ENCODE results near the gene ARL15. TPM values are rescaled to one million over a fixed set of nuclear protein-coding genes. Genes with fewer than 3 reads are reported as not detected.

Gene ARL15
- total and polyA plus RNA-seq, 2 donors = 25.4 to 91.4 TPM

DNA sequence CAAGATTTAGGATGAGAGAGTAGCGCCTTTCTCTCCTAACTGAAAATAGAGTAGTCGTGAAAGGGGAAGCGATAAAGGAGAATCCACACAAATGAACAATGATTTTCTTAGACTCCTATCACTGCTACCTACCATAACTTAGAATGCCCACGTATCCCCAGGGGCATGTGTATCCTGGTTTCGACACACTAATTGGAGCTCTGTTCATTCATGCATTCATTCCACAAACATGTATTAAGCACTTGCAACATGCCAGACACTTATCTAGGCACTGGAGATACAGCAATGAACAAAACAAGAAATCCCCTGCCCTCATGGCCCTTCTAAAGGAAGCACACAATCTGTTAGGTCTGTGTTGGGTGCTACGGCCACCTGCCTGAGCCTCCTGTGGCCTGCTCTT is 40.0 kb downstream of the ARL15 start:
- Histone ChIP-seq H3K27ac (ENCODE audit: low read depth) (no peak overlapping the region), H3K36me3 (ENCODE audit: insufficient read depth) (no peaks in the 10 kb centered on the region), H3K4me1 (ENCODE audit: insufficient read depth) (no peaks in the 10 kb centered on the region), H3K4me3 (ENCODE audit: low read depth, low read length) (no peak overlapping the region)
- WGBS = 89% methylated on average over 6 of the region's 6 CpGs
- no peak for DNase-seq (ENCODE audit: extremely low spot score)

DNA sequence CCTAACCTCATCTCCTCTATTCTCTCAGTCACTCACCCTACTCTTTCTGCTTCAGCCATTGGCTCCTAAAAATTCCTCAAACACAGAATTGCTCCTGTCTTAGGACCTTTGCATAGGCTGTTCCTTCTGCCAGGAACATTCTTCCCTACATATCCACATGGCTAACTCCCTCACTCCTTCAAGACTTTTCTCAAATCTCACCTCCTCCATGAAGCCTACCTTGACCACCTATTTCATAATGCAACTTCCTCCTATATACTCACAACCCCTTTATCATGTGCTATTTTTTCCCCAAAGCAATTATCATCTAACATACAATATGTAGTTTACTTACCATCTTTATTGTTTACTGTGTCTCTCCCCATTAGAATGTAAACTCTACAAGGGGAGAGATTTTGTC is 45.8 kb downstream of the ARL15 start:
- DNase-seq (ENCODE audit: extremely low spot score) = no peak
- Histone ChIP-seq H3K4me1 (ENCODE audit: insufficient read depth) (no peaks in the 10 kb centered on the region), H3K4me3 (ENCODE audit: low read depth, low read length) (no peak overlapping the region), H3K36me3 (ENCODE audit: insufficient read depth) (no peaks in the 10 kb centered on the region), H3K27ac (ENCODE audit: low read depth) (no peak overlapping the region)

DNA sequence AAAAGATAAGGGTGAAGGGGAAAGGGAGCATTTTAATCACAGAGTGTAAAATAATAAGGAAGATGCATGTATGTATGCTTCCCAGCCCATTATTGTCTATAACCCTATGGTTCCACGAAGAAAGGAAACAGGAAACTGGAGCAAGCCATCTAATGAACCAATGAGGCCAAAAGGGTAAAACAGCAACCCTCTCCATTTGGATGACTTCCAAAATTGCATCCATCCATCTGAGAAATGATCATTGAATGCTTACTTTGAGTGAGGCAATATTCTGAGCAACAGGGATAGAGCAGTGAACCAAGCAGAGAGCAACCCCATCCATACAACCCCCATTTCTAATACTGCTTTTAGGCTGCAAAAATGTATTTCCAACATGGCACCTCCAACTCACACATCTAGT is 46.9 kb downstream of the ARL15 start:
- no peak for DNase-seq (ENCODE audit: extremely low spot score)
- WGBS = 67% methylated on average over 1 of the region's 1 CpG

DNA sequence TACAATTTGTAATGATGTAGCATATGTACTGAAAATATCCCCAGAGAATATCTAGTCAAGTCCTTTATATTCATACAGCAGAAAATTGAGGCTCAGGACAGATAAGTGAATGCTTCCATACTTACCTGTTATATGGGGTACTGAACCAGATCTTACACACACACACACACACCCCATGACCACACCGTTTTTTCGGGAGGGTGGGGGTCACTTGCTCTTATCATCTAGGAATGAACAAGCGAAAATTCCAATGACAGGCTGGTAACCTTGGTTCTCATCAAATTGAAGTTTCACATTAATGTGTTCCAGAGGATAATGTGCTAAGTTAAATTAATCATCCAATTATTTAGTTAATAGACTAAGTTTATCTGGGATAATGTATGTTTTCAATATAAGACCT is 48.8 kb downstream of the ARL15 start:
- WGBS = 91% methylated on average over 3 of the region's 3 CpGs
- Histone ChIP-seq H3K36me3 (ENCODE audit: insufficient read depth) (no peaks in the 10 kb centered on the region), H3K4me1 (ENCODE audit: insufficient read depth) (no peaks in the 10 kb centered on the region), H3K4me3 (ENCODE audit: low read depth, low read length) (no peak overlapping the region), H3K27ac (ENCODE audit: low read depth) (no peak overlapping the region)
- no peak for DNase-seq (ENCODE audit: extremely low spot score)

More for the DNA sequence above, 46.9 kb downstream of the ARL15 start:
- no peak overlapping the region for H3K27ac ChIP-seq (ENCODE audit: low read depth)
- H3K4me1 ChIP-seq (ENCODE audit: insufficient read depth) = no peaks in the 10 kb centered on the region
- H3K36me3 ChIP-seq (ENCODE audit: insufficient read depth) = no peaks in the 10 kb centered on the region
- no peak overlapping the region for H3K4me3 ChIP-seq (ENCODE audit: low read depth, low read length)

DNA sequence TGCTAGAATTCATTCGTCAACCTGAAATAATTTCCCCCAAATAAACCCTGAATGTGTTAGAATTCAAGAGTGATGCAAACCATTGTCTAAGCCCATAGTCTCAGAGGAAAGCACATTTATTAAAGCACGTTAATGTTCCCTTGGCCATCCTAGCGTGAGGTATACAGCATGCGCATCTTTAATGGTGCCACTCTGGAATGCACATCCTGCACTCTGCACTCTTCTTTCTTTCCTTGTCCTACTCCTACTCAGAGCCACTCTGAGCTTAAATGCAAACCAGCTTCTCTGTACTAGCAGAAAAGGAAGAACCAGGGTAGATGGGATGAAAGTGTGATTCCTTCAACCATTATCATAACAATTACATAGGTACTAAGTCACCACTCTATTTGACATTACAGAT is 50.4 kb downstream of the ARL15 start:
- 93% methylated on average over 4 of the region's 4 CpGs for WGBS
- Histone ChIP-seq H3K4me3 (ENCODE audit: low read depth, low read length) (no peak overlapping the region), H3K27ac (ENCODE audit: low read depth) (no peak overlapping the region), H3K36me3 (ENCODE audit: insufficient read depth) (no peaks in the 10 kb centered on the region), H3K4me1 (ENCODE audit: insufficient read depth) (no peaks in the 10 kb centered on the region)
- DNase-seq (ENCODE audit: extremely low spot score) = no peak

DNA sequence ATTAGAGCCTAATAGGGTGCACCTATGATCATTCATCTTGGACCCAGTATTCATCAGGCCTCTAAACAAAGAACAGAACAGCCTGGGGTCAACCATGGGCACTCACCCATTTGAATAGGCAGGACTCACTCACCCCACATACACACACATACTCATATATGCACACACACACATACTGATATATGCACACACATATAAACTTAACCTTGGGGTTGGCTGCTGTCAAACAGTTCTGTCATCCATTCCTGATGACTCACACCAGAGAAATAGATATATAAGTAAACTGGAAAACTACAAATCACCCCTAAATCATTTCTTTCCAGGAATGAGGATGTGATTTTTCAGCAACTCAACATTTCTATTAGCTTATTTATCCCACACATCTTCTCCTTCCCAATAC is 51.3 kb downstream of the ARL15 start:
- Histone ChIP-seq H3K4me1 (ENCODE audit: insufficient read depth) (no peaks in the 10 kb centered on the region), H3K4me3 (ENCODE audit: low read depth, low read length) (no peak overlapping the region), H3K27ac (ENCODE audit: low read depth) (no peak overlapping the region)

DNA sequence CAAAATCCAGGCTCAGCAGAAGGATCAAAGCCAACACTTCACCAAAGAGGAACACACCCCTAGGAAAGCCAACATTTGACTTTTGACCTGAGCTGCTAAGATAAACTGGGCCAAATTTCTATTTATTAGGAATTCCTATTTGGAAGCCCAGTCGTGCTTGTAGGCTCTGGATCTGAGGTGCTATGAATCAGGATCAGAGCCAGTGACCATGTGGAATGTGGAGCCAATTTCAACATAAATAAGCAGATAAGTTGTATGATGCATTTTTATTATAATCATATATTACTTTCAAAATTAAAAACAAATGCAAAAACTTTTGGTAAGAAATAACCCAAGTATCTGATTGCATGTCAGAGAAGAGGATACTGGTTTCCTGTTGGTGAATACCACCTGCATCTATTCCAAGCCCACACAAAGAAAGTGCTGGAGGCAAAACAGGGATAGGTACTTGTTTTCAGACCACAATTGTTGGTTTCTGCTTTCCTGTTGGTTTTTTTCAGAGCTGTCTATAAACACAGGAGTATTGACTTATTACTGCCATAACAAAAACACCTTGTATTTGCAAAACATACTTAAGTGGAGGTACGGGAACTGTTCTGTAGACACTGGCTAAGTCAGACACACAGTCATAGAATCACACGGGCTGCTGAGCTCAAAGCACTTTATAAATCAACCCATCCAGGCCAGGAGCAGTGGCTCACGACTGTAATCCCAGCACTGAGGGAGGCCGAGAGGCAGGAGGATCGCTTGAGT is 52.8 kb downstream of the ARL15 start:
- Histone ChIP-seq H3K4me3 (ENCODE audit: low read depth, low read length) (no peak overlapping the region), H3K36me3 (ENCODE audit: insufficient read depth) (no peaks in the 10 kb centered on the region), H3K4me1 (ENCODE audit: insufficient read depth) (no peaks in the 10 kb centered on the region), H3K27ac (ENCODE audit: low read depth) (no peak overlapping the region)
- DNase-seq (ENCODE audit: extremely low spot score) = no peak
- WGBS = 74% methylated on average over 6 of the region's 6 CpGs

More for the DNA sequence above, 51.3 kb downstream of the ARL15 start:
- no peaks in the 10 kb centered on the region for H3K36me3 ChIP-seq (ENCODE audit: insufficient read depth)
- DNase-seq (ENCODE audit: extremely low spot score) = no peak

DNA sequence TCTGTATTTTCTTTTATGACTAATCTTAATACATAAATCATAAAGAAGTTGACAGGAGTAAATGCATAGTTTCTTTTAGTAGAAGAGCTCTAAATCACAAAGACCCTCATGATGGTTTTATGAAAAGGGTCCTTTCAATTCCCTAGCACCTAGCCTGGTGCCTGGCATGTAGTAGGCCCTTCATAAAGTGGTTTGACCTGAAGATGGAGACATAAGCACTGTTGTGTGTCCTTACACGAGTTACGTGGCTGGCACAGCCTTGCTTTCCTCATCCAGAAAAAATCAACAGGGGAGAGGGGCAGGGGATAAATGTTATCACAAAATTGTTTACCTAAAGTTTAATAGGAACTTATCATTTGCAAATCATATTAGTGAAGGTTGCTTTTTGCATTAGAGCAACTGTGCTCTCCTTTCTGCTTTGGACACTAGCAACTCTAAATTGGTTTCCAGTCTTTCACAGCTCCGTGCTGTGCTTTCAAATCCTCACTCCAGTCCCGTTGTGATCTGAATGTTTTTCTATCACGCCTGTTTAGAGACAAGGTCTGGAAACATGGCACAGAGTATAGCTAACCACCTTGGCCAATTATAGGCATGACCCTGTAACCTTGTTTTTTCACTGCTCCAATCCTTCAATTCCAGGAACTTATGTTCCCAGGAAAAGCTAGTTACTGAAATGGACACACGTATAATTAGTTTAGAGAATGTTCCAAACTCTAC is 55.7 kb downstream of the ARL15 start:
- no peak for DNase-seq (ENCODE audit: extremely low spot score)
- Histone ChIP-seq H3K36me3 (ENCODE audit: insufficient read depth) (no peaks in the 10 kb centered on the region), H3K4me1 (ENCODE audit: insufficient read depth) (no peaks in the 10 kb centered on the region), H3K4me3 (ENCODE audit: low read depth, low read length) (no peak overlapping the region), H3K27ac (ENCODE audit: low read depth) (no peak overlapping the region)
- 58% methylated on average over 6 of the region's 6 CpGs for WGBS

DNA sequence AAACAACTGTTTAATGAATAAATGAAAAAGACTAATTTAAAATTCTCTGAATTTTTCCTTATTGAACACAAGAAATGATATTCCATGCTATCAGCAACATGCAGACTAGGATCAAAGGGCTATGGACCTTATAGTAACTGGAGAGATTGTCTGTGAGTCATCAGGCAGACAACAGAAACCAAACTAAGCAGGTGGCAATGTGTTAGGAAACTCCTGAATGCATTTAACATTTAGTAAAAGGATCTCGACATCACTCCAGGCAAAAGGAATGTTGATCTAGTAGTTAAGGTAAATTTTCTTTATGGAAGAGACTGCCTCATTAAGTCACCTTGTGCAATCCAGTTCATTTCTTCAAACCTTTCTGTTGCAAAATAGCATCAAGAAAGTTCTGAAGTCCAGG is 58.4 kb downstream of the ARL15 start:
- Histone ChIP-seq H3K4me3 (ENCODE audit: low read depth, low read length) (no peak overlapping the region), H3K27ac (ENCODE audit: low read depth) (no peak overlapping the region), H3K4me1 (ENCODE audit: insufficient read depth) (no peaks in the 10 kb centered on the region), H3K36me3 (ENCODE audit: insufficient read depth) (no peaks in the 10 kb centered on the region)
- WGBS = 81% methylated on average over 1 of the region's 1 CpG
- DNase-seq (ENCODE audit: extremely low spot score) = no peak

DNA sequence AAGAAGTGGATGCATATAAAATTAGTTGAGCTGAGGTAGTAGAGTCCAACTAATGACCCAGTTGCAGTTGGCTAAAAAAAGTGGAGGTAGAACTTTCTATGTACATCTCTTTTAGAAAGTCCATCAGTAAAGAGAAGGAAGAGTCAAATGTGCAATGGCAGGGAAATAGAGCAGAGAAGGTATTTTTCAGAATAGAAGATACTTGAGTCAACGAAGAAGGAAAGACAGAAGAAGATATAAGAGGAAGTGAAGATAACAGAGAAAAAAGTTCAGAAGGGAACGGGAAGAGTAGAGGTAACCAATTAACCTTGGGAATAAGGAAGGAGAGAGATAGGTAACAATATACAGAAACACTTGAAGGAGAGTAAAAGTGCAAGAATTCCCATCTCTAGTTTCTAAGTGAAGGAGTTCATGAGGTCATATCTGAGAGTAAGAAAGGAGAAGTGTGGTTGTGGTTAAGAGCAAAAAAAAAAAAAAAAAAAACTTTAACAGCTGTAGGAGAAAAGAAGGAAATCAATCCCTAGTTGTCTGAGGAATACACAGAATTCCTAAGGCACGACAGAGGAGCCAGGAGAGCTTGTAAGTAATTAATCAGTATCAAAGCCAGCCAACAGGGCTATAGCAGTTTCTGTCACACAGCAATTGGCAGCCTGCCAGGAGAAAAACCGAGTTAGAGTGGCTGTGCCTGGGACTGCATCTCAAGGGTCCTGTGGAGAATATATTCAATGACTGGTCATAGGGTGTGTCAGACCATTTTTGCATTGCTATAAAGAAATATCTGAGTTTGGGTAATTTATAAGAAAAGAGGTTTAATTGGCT is 61.0 kb downstream of the ARL15 start:
- DNase-seq (ENCODE audit: extremely low spot score) = no peak
- no peak overlapping the region for H3K4me3 ChIP-seq (ENCODE audit: low read depth, low read length)
- WGBS = 57% methylated on average over 4 of the region's 4 CpGs
- H3K27ac ChIP-seq (ENCODE audit: low read depth) = no peak overlapping the region
- H3K36me3 ChIP-seq (ENCODE audit: insufficient read depth) = no peaks in the 10 kb centered on the region
- no peaks in the 10 kb centered on the region for H3K4me1 ChIP-seq (ENCODE audit: insufficient read depth)

DNA sequence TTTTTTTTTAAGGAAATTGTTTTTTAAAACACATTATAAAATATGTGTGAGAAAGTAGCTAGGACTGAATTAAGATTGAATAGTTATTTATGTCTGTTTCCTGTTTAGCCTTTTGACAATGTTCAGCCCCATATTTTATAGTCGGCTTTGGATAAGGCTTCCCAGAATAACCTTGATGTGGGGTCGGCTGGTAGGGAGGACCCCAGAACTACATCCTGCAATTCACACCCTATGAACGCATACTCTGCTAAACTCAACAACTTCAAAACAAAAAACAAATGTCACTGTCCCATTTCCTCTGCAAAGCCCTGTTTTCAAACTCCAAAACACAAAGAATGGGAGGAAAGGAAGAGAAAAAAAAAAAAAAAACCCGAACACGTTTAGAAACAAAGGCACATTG is 63.1 kb downstream of the ARL15 start:
- H3K4me1 ChIP-seq (ENCODE audit: insufficient read depth) = no peaks in the 10 kb centered on the region
- no peak for DNase-seq (ENCODE audit: extremely low spot score)
- H3K4me3 ChIP-seq (ENCODE audit: low read depth, low read length) = no peak overlapping the region
- no peaks in the 10 kb centered on the region for H3K36me3 ChIP-seq (ENCODE audit: insufficient read depth)
- no peak overlapping the region for H3K27ac ChIP-seq (ENCODE audit: low read depth)
- WGBS = 50% methylated on average over 5 of the region's 5 CpGs

DNA sequence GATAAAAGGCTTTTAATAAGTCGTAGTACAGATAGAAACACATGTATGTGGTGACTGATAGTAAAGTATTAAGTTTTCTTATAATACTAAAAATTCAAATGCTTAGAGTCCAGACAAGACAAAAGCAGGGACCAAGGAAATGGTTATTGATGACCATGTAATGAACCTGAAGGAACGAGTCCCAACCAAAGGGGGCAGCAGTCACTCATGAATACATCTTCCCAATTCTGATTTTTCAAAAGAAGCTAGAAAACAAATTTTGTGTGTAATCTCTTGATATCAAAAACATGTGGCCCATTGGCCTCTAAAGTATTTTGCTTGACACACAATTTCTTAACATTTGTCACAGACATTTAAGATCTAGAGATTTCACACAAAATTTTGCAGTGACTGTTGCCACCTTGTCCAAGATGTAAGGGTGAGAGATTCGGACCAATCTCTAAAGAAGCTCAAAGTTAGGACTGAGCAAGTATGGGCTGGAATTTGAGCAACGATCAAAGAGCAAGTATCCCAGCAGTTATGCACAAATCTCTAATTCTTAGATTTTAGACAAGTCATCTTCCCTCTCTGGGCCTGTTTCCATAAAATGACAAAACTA is 66.8 kb downstream of the ARL15 start:
- H3K27ac ChIP-seq (ENCODE audit: low read depth) = no peak overlapping the region
- H3K4me3 ChIP-seq (ENCODE audit: low read depth, low read length) = no peak overlapping the region
- WGBS = 58% methylated on average over 4 of the region's 4 CpGs
- H3K36me3 ChIP-seq (ENCODE audit: insufficient read depth) = no peaks in the 10 kb centered on the region
- no peaks in the 10 kb centered on the region for H3K4me1 ChIP-seq (ENCODE audit: insufficient read depth)
- no peak for DNase-seq (ENCODE audit: extremely low spot score)

DNA sequence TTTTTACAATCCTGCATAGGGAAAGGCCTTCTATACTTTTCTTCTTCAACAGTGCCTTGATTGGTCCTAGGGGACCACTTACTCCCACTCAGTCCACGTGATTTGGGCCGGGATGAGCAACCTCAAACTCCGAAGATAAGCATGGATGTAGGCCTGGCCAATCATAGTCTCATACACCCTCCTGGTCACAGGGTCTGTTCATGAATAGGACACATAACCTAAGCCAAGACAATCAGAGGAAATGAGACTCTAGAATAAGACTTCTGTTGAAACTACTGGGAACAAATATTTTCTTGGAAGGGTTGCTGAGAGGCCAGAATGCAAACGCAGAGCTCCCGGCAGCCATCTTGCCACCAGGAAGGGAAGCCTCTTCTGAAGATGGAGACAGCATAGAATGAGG is 68.1 kb downstream of the ARL15 start:
- no peak overlapping the region for H3K27ac ChIP-seq (ENCODE audit: low read depth)
- no peaks in the 10 kb centered on the region for H3K36me3 ChIP-seq (ENCODE audit: insufficient read depth)
- no peaks in the 10 kb centered on the region for H3K4me1 ChIP-seq (ENCODE audit: insufficient read depth)
- 81% methylated on average over 5 of the region's 5 CpGs for WGBS
- H3K4me3 ChIP-seq (ENCODE audit: low read depth, low read length) = no peak overlapping the region
- DNase-seq (ENCODE audit: extremely low spot score) = no peak
